HG03060 (cell line): Measurements from ENCODE around the gene BLOC1S1.

ENCODE experiments used
- ATAC-seq: cut with Tn5 transposase; IDR thresholded peaks from one replicate; pipeline ENCODE4 v1.9.1; 2021; ENCODE audit warnings: low read depth, moderate number of reproducible peaks; ENCODE audit not compliant: unreplicated experiment

The BLOC1S1 gene

DNA sequence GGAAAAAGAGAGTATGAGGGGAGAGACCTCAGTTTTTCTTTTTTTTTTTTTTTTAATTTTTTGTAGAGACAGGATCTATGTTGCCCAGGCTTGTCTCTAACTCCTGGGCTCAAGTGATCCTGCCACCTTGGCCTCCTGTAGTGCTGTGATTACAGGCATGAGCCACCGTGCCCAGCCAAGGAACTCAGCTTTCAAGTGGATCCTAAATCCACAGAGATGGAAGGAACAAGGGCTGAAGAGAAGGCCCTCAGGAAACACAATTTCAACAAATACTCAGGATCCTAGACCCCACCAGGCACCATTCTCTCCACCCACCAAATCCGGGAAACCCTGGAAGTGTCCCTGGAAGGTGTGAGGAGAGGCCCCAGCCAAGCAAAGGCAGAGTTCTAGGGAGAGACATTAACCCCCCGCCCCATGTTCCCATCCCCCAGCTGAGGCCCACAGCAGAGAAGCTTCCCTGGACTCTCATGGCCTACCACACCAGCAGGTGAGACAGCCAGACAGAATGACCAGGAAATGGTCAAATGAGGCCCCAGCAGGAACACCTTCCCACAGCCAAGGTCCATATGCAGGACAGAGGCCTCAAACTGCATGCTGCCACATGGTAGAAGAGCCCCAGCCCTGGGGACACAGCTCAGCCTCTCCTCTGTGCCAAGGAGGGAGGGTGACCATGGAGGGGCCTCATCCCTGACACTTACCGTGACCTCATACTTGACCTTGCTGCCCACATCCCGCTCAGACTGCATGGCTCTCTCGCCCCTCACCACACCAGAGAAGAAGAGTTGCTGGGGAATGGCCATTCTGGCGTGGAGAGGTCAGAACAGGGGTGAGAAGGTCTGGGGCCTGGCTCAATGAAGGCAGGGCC, 22.3 kb upstream of the BLOC1S1 start:
- no peak for ATAC-seq

DNA sequence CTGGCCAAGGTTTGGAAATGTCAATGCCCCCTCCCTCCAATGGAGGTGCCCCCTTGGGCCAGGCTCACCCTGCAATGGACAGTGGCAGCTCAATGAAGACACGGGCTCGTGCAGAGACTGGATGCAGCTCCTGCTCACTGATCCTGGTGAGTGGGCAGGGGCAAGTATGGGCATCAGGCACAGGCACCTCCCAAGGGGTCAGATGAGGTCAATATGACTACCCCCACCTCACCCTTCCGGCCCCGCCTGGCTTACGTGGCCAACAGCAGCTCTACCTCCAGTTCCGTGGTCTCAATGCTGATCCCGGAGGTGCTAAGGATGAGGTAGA, 21.7 kb upstream of the BLOC1S1 start:
- no peak for ATAC-seq

GRCh38 chr12:55694651-55695050, 21.2 kb upstream of the BLOC1S1 start:
- ATAC-seq, result no peak

GRCh38 chr12:55695349-55695748, 20.5 kb upstream of the BLOC1S1 start:
- no peak for ATAC-seq

DNA sequence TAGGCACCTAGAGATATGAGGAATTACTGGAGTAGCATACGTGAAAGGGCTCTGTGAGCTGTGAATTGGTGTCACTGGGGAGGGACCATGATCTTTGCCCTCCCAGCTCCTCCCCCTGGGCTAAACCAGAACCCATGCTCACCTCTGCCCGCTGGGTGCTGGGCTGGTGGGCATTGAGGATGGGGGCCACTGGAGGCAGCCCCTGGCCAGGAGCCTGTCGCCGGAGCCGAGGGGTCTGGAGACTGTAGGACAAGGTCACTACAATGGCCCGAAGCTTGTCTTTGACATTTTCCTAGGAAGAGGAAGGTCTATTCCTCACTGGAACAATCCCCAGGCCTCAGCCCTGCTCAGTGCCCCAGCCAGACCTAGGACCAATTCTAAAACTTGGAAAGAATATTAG, 19.7 kb upstream of the BLOC1S1 start:
- ATAC-seq, result no peak

GRCh38 chr12:55696796-55697462, 18.9 kb upstream of the BLOC1S1 start:
- no peak for ATAC-seq

GRCh38 chr12:55697686-55698085, 18.2 kb upstream of the BLOC1S1 start:
- no peak for ATAC-seq

DNA sequence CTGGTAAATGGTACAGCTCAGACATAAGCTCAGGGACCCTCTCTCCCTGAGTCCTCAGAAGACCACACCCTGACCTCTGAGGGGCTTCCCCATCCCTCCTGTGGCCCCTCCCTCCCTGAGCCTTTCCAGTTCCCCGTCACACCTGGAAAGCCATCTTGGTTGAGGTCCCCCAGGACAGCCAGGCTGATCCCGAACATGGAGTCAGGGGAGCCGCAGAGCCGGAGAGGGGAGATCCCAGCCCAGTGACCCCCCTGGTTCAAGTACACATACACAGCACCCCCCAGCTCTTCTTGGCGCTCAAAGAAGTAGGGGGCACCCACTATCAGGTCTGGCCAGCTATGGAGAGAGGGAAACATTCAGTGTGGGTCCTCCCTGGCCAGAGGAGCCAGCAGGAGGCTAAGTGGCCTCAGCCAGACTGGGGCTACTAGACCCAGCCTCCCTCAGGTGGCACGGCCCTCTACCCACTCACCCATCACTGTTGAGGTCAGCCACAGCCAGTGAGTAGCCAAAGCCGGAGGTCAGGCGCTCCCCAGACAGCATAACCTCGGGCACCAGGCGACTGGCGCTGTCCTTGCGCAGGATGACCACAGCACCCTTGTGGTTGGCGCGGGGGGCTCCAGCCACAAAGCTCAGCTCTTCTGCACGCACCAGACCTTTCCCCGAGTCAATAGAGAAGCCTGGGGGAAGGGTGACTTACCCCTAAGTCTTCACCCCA, 17.4 kb upstream of the BLOC1S1 start:
- no peak for ATAC-seq

- ATAC-seq, result no peak
These were observed 16.9 kb upstream of the BLOC1S1 start for GRCh38 chr12:55698965-55699364.

- no peak for ATAC-seq
These were observed 16.3 kb upstream of the BLOC1S1 start for GRCh38 chr12:55699471-55700055.

- no peak for ATAC-seq
These were observed 15.4 kb upstream of the BLOC1S1 start for GRCh38 chr12:55700255-55701018.

DNA sequence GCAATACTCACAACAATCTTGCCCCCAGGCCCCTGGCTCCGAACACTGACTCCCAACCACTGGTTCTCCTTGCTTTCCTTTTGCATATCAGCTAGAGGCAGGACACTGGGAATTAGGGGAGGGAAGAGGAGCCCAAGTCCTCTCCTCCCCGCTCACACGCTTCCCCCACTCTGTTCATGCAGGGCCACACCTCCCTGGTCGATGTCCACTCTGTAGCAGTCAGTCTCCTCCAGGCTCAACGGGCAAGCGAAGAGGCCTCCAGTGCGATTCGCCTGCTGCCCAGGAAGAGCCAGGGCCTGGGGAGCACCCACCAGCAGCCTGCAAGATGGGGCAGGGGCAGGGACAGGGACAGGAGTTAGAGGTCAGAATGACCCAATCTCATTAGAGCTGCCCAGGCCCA, 13.0 kb upstream of the BLOC1S1 start:
- no peak for ATAC-seq

DNA sequence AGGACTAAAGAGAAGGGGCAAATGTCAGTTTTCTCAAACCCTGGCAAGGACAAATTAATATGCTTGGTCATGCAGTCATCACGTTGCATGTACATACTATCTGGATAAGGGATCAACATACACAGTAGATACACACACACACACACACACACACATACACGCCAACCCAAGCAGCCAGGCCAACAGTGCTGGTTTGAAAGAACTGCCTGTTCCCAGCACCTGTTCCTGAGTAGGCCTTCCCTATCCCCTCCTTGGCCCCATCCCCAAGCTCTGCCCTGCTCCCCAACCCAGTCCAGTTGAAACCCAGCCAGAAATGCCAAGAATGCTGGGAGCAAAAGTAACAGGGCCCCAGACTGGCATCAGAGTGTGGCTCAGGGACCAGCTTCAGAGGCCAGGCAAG, 12.6 kb upstream of the BLOC1S1 start:
- ATAC-seq, result no peak

DNA sequence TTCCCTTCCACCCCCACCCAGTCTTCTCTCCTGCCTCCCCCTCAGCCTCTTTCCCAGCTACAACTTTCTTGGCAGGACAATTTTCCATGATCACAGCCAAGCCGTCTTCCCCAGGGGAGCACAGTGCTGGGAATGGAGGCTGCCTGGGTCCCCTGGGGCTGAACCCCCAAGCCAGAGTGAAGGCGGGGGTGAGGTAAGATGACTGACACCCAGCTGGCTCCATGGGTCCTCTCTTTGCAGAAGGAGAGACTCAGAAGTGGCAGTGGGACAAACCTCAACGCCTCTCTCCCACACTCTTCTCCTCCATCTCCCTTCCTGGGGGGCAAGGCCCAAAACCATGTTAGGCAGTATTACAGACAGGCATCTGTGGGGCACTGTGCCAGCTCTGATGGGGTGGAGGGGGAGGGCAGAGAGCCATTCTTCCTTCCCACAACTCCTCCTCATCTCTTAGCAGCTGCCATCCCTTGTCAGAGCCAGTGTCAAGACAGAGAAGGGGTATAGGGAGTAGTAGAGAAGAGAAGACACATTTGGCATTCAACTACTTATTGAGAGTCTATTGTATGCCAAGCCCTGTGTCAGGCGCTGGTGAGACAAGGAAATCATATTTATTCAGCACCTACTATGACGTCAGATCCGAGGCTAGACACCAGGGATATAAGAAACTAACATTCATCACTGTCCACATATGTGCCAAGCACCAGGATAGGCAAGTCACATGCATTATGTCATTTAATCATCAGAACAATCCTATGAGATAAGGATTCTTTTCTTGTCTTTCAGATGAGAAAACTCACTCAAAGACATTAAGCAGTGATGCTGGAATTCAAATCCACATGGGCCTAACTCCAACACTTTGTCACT, 11.7 kb upstream of the BLOC1S1 start:
- ATAC-seq, result no peak

DNA sequence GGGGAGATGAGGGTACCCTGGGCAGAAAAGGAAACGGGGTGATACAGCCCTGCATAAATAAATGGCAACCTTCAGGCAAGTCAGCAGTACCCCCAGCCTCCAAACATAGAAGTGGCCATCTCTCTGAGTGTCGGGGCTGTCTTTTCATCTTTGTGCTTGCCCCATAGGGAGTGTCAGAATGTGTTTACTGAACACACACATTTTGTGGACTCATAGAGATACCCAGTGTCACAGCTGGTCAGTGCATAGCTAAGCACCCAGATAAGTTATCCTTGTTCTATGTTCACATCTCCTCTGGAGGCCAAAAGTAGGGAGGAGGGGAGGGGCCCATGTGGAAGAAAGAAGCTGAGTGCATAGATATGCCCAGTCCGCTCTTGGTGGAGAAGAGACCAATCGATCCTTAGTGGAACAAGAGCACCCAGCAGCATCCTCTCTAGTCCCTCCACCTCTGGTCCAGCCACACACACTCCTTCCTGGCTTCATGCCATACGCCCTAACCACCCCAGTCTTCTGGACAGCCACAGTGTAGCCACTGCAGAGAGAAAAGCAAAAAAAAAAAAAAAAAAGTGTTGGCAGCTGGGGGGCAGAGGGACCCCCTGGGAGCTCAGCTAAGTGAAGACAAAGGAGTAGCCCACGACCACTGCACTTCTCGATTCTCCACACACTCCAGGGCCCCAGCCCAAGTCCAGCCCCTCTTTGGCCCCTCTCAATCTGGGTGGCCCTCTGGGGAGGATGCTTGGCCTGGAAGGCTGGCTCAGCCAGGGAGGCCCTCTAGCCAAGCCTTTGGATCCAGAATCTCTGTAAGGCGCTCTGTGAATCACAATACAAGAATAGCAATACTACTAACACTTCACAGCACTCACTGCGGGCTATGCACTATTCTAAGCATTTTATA, 10.8 kb upstream of the BLOC1S1 start:
- ATAC-seq, result no peak

GRCh38 chr12:55705782-55706402, 10.0 kb upstream of the BLOC1S1 start:
- ATAC-seq, result no peak

GRCh38 chr12:55706568-55707218, 9.2 kb upstream of the BLOC1S1 start:
- no peak for ATAC-seq
